H1 (cell line): ENCODE measurements around the gene TGM1. TPM values are rescaled to one million over a fixed set of nuclear protein-coding genes. Genes with fewer than 3 reads are reported as not detected.

Source experiments
- SIX5 ChIP-seq: IDR thresholded peaks from 2 replicates; pipeline ENCODE4 v1.6.1; 2011; ENCODE audit warnings: mild to moderate bottlenecking, low read depth, low read length
- YY1 ChIP-seq: IDR thresholded peaks from 2 replicates; pipeline ENCODE4 v1.6.1; 2011; ENCODE audit warnings: low read depth, mild to moderate bottlenecking, low read length
- ZNF274 ChIP-seq: IDR thresholded peaks from 2 replicates; pipeline ENCODE4 v1.7.0; 2012; ENCODE audit warnings: low read length, borderline replicate concordance; ENCODE audit errors: extremely low read depth
- polyA plus RNA-seq, 7 experiments: library from polyadenylated mRNA; depleted of rRNA in 3 of 7; stranded (reverse) in 5 of 7; unstranded in 2 of 7; fragments of >200 nt in 5 of 7; fragments of 200-250 nt in 2 of 7; gene quantifications; 1 replicate in 5 of 7; 2 replicates in 1 of 7; 4 replicates in 1 of 7; pipeline versions ENCODE4 v1.2.1 to v1.2.3, GENCODE V29; 2011 to 2013; ENCODE audit warnings: missing spikeins in 2 of 7, mixed read lengths in 2 of 7
- total RNA-seq: library from RNA; stranded (reverse); fragmentation: NEBNext Ultra II Directional; extraction: Animal tissue kit (Norgen Biotek cat#: 25700); gene quantifications from 2 replicates; pipeline ENCODE4 v1.2.1, GENCODE V29; 2021

TGM1 gene
- total and polyA plus RNA-seq, 2 of the 8 experiments (the other 6 are each of a cell fraction or from before 2014, with no cell fraction given), result 1.8 to 2.2 TPM

GRCh38 chr14:24264298-24264697 lies 1.3 kb upstream of the TGM1 start (continued):
- TF ChIP-seq SIX5 (no peak), ZNF274 (no peak), YY1 (no peak)
- TF ChIP-seq, all 59 proteins: peak for 0
